Adrenal gland (tissue), 12 donors: ENCODE measurements around the gene TNFRSF1B. TPM values are rescaled to one million over a fixed set of nuclear protein-coding genes. Genes with fewer than 3 reads are reported as not detected.

Experiments
- DNase-seq, 7 donors: peaks; one replicate each; pipeline ENCODE4 v3.0.0-alpha.2; 2019 to 2020
- H3K27ac ChIP-seq, 5 donors: fragments of 200-600 bp; sonication (generic) in 4 of 5; 1 replicate in 3 of 5; 2 replicates in 2 of 5; pipeline versions ENCODE4 v1.5.1 to v1.8.0; 2016 to 2020; ENCODE audit warnings: mild to moderate bottlenecking in 1 of 5
- H3K27me3 ChIP-seq: fragments of 200-600 bp; 2 replicates; pipeline ENCODE4 v1.8.0; 2021
- H3K36me3 ChIP-seq, 2 donors: fragments of 200-600 bp; replicated peaks in 1 of 2; 1 replicate in 1 of 2; 2 replicates in 1 of 2; pipeline versions ENCODE4 v1.5.1 to v1.8.0; 2018 to 2022
- H3K4me1 ChIP-seq, 2 donors: fragments of 200-600 bp; replicated peaks in 1 of 2; 1 replicate in 1 of 2; 2 replicates in 1 of 2; pipeline versions ENCODE4 v1.5.1 to v1.8.0; 2018 to 2021
- H3K4me3 ChIP-seq, 4 donors: fragments of 200-600 bp; sonication (generic) in 3 of 4; one replicate each; pipeline ENCODE4 v1.5.1; 2016 to 2018
- H3K9me3 ChIP-seq, 3 donors: fragments of 200-600 bp; sonication (generic) in 1 of 3; replicated peaks in 1 of 3; 1 replicate in 2 of 3; 2 replicates in 1 of 3; pipeline versions ENCODE4 v1.5.1 to v1.8.0; 2016 to 2021
- POLR2A ChIP-seq, 2 donors: fragments of 450-650 bp; IDR thresholded peaks; one replicate each; pipeline ENCODE4 v1.6.1; 2017; ENCODE audit warnings: antibody characterized with exemption in 2 of 2, mild to moderate bottlenecking in 2 of 2, moderate library complexity in 1 of 2
- WGBS, 4 donors: extraction: QIAGEN DNeasy Blood & Tissue Kit in 2 of 4; methylation state at CpG; one replicate each; pipeline versions ENCODE4 v1.1.5 to v1.1.7; 2013 to 2017; 5-methylcytosine and 5-hydroxymethylcytosine counted together
- intact Hi-C, 2 donors: fragments of 100-400 bp; cut with DNase I; formaldehyde crosslinking; loops; one replicate each; pipeline versions ENCODE4 v1.14.1 to v1.15.0; 2022 to 2023
- polyA plus RNA-seq, 3 donors: library from polyadenylated mRNA; stranded (reverse); fragments of 200-250 nt in 2 of 3; fragments of 350-450 nt in 1 of 3; fragmentation: Illumina TruSeq in 1 of 3; extraction: RNeasy Lipid Tissue Mini Kit (QIAGEN cat#74804) in 1 of 3; gene quantifications; one replicate each; pipeline ENCODE4 v1.2.3, GENCODE V29; 2013 to 2014
- total RNA-seq, 9 donors: library from RNA; depleted of rRNA in 4 of 9; stranded (reverse); fragments of >200 nt in 4 of 9; fragments of 120-200 nt in 1 of 9; fragmentation: NEBNext Ultra II Directional in 1 of 9; extraction: Animal tissue kit (Norgen Biotek cat#: 25700) in 1 of 9; gene quantifications; one replicate each; pipeline versions ENCODE4 v1.1.0 to v1.2.4, GENCODE V29; 2013 to 2023
- TF ChIP-seq, protein P1 (sequence below), 6 experiments: fragments of 450-650 bp in 4 of 6; fragments of 200-600 bp in 2 of 6; sonication (generic) in 1 of 6; IDR thresholded peaks; 1 replicate in 5 of 6; 2 replicates in 1 of 6; pipeline versions ENCODE4 v1.5.1 to v1.8.0; 2016 to 2021; ENCODE audit warnings: antibody characterized with exemption in 6 of 6, mild to moderate bottlenecking in 2 of 6, moderate library complexity in 1 of 6
- donor health status: healthy with polysubstance abuse.
- donor health status: Bipolar disorder and iron deficiency.
- donor health status: DM: yes; HTN: yes; CAD: no.
- donor health status: DM: no; HTN: no; CAD: no.
- donor health status: DM: no; HTN: no; CAD: no.
- donor health status: DM: yes; HTN: yes; CAD: no.

The TNFRSF1B gene
- total and polyA plus RNA-seq, 12 donors, result 4.0 to 58.3 (median 32.5) TPM

DNA sequence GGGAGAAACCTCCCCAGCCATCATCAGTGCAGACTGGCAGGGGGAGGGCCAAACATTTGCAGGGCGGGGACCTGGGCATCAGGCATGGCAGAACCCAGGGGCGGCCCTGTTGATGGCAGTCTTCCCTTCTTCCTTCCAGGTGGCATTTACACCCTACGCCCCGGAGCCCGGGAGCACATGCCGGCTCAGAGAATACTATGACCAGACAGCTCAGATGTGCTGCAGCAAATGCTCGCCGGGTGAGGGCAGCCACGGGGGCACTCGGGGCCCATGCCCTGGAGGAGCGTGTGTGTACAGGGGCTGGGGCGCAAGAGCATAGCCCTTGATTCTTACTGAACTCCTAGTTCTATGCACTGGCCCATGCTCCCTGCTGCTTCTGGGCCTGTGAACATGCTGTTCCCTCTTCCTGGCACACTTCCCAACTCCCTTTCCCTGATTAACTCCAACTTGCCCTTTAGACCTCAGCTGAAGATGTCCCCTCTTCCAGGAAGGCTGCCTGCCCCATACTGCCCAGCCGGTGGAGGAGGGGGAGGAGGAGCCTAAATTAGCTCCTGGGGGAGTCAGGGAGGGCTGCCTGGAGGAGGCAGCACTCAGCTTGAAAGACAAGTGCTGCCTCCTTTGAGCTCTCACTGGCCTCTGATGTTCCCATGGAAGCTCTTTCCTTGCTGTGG, 22.0 kb downstream of the TNFRSF1B start:
- peaks cover 19 to 43% of the 10 kb centered on the region in 2 donors for H3K4me1 ChIP-seq
- H3K4me3 ChIP-seq, result no peak overlapping the region
- peak overlapping the region in 1 of 5 donors; percentile 22 for H3K27ac ChIP-seq
- TF ChIP-seq, protein P1, sequence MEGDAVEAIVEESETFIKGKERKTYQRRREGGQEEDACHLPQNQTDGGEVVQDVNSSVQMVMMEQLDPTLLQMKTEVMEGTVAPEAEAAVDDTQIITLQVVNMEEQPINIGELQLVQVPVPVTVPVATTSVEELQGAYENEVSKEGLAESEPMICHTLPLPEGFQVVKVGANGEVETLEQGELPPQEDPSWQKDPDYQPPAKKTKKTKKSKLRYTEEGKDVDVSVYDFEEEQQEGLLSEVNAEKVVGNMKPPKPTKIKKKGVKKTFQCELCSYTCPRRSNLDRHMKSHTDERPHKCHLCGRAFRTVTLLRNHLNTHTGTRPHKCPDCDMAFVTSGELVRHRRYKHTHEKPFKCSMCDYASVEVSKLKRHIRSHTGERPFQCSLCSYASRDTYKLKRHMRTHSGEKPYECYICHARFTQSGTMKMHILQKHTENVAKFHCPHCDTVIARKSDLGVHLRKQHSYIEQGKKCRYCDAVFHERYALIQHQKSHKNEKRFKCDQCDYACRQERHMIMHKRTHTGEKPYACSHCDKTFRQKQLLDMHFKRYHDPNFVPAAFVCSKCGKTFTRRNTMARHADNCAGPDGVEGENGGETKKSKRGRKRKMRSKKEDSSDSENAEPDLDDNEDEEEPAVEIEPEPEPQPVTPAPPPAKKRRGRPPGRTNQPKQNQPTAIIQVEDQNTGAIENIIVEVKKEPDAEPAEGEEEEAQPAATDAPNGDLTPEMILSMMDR (IDR thresholded peaks at IDR 0.05), result no peak
- no peak for TF ChIP-seq POLR2A (IDR thresholded peaks at IDR 0.05)
- intact Hi-C loops, result no loop called here
- peaks cover 0 to 14% of the 10 kb centered on the region in 2 donors for H3K36me3 ChIP-seq
- 63 to 83% (median 75%) methylated on average over 8 to 13 of the region's 13 CpGs for WGBS, 4 donors
- no peaks in the 10 kb centered on the region for H3K27me3 ChIP-seq
- no peak for DNase-seq
- H3K9me3 ChIP-seq, result no peaks in the 10 kb centered on the region

DNA sequence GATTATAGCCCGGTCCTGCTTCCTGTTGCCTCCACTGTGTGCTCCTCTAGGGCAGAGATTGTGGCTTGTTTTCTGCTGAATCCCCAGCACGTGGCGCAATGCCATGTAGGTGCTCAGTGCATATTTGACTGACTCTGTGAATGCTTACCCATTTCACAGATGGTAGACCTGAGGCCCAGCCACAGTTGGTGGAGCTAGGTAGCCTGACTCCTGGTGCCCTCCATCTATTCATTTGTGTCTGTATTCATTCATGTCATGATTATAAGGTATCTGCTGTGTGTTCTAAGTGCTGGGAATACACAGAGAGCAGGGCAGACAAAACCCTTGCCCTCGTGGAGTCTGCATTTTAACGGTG, 22.5 kb downstream of the TNFRSF1B start:
- Histone ChIP-seq H3K4me1 (peaks cover 19 to 41% of the 10 kb centered on the region in 2 donors), H3K27me3 (no peaks in the 10 kb centered on the region), H3K4me3 (no peak overlapping the region), H3K9me3 (no peaks in the 10 kb centered on the region), H3K36me3 (peaks cover 0 to 14% of the 10 kb centered on the region in 2 donors), H3K27ac (no peak overlapping the region)
- no peak for DNase-seq
- intact Hi-C loops, result no loop called here
- 68 to 74% (median 71%) methylated on average over 2 to 5 of the region's 5 CpGs for WGBS, 4 donors
- TF ChIP-seq, protein P1 (IDR thresholded peaks at IDR 0.05), result no peak
- no peak for TF ChIP-seq POLR2A (IDR thresholded peaks at IDR 0.05)

DNA sequence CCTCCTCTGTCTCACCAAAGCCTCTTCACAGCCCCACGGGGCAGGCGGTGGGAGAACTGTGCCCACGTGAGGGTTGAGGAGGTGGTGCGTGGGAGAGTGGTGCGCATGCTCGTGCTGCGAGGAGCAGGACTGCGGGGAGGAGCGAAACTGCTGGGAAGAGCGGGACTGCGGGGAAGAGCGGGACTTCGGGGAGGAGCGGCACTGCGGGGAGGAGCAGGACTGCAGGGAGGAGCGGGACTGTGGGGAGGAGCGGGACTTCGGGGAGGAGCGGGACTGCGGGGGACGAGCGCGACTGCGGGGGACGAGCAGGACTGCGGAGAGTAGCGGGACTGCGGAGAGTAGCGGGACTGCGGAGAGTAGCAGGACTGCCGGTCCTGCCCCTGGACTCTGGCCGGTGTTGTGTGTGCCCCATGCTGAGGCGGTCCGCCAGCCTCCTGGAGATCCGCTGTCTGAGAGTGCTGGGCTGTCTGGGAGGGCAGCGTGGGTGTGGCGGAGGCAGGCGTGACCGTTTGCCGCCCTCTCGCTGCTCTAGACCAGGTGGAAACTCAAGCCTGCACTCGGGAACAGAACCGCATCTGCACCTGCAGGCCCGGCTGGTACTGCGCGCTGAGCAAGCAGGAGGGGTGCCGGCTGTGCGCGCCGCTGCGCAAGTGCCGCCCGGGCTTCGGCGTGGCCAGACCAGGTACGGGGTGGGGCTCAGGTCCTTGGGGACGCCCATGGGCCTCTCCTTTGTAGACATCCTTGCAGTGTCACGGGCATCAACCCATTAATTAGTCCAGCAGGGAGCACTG, 24.6 kb downstream of the TNFRSF1B start:
- TF ChIP-seq POLR2A (IDR thresholded peaks at IDR 0.05), result no peak
- TF ChIP-seq, protein P1 (IDR thresholded peaks at IDR 0.05), result no peak
- 84 to 91% (median 90%) methylated on average over 40 to 58 of the region's 58 CpGs for WGBS, 4 donors
- no peak overlapping the region for H3K27ac ChIP-seq

DNA sequence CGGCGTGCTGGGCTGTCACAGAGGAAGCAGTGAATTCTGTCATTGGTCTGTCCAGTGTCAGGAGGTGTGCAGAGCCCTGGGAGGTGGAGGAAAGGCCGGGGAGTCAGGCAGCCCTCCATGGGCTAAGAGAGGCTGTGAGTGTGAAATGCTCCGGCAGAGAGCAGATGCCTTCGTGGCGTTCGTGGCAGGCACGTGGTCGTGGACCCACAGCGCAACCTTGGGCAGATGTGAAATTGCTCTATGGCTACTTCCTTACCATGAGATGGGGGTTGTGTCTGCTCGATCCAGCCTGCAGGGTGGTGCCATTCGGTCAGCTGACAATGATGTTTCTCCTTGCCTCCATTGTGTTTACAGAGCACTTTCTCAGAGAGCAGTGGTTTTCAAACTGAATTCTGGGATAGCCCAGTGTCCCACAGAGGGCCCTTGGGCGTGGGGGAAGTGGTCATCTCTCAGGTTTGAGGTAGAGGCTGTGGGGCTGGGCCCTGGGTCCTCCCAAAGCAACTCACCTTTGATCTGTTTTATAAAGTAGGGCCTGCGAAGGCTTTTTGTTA, 27.9 kb downstream of the TNFRSF1B start:
- DNase-seq, result peak in 1 of 7 donors; percentile 37
- Histone ChIP-seq H3K9me3 (no peaks in the 10 kb centered on the region), H3K27ac (peak overlapping the region in 1 of 5 donors; percentile 10), H3K4me3 (no peak overlapping the region), H3K4me1 (no peaks in the 10 kb centered on the region), H3K27me3 (no peaks in the 10 kb centered on the region), H3K36me3 (peaks cover 0 to 18% of the 10 kb centered on the region in 2 donors)
- intact Hi-C loops, result no loop called here
- TF ChIP-seq POLR2A (IDR thresholded peaks at IDR 0.05), result no peak
- TF ChIP-seq, protein P1 (IDR thresholded peaks at IDR 0.05), result no peak
- 61 to 89% (median 83%) methylated on average over 13 to 14 of the region's 14 CpGs for WGBS, 4 donors

More for the DNA sequence above, 24.6 kb downstream of the TNFRSF1B start:
- intact Hi-C loops, result no loop called here
- Histone ChIP-seq H3K36me3 (peaks cover 0 to 18% of the 10 kb centered on the region in 2 donors), H3K9me3 (no peaks in the 10 kb centered on the region), H3K27me3 (no peaks in the 10 kb centered on the region), H3K4me3 (no peak overlapping the region), H3K4me1 (peaks cover under 1 to 19% of the 10 kb centered on the region in 2 donors)
- no peak for DNase-seq
